ENCODE measurements around the gene ARSG.

GRCh38 chr17:68385490-68386215 lies 94.4 kb downstream of the ARSG start:
- TF ChIP-seq RB1 (IDR thresholded peaks at IDR 0.05; ENCODE audit: borderline replicate concordance) (no peak), FOXM1 (IDR thresholded peaks at IDR 0.05; ENCODE audit: low read depth, low read length) (no peak), JUND (IDR thresholded peaks at IDR 0.05; ENCODE audit: low read depth, low read length) (no peak)
